Stimulated activated memory B cell treated with anti-CD40 and anti-IgM and Interleukin-4, amounts not matched to agents 10 μg/mL and 1 μg/mL and 100 μg/mL, for 72 hours (primary cell): ENCODE data around the gene SYNDIG1.

ENCODE experiments used
- ATAC-seq: fragments of 150-1000 bp; cut with Tn5 transposase; 2 replicates; pipeline ENCODE4 v1.10.0; 2021
- H3K27ac Mint-ChIP-seq: one replicate; pipeline ENCODE4 v1.8.0; 2022; ENCODE audit warnings: mild to moderate bottlenecking, mixed read lengths
- H3K27me3 Mint-ChIP-seq: one replicate; pipeline ENCODE4 v1.8.0; 2022; ENCODE audit warnings: mixed read lengths
- H3K36me3 Mint-ChIP-seq: one replicate; pipeline ENCODE4 v1.8.0; 2022; ENCODE audit warnings: mixed read lengths
- H3K4me1 Mint-ChIP-seq: one replicate; pipeline ENCODE4 v1.8.0; 2022; ENCODE audit warnings: mixed read lengths
- H3K4me3 Mint-ChIP-seq: one replicate; pipeline ENCODE4 v1.8.0; 2022; ENCODE audit warnings: mild to moderate bottlenecking, moderate library complexity, mixed read lengths
- H3K9me3 Mint-ChIP-seq: one replicate; pipeline ENCODE4 v1.8.0; 2022; ENCODE audit warnings: mixed read lengths

Gene SYNDIG1

GRCh38 chr20:24701027-24701426 is 231.6 kb downstream of the SYNDIG1 start:
- Mint-ChIP-seq H3K9me3 (no peaks in the 10 kb centered on the region), H3K36me3 (no peaks in the 10 kb centered on the region), H3K27ac (no peak overlapping the region), H3K4me3 (no peak overlapping the region), H3K27me3 (no peaks in the 10 kb centered on the region), H3K4me1 (peaks cover 11% of the 10 kb centered on the region)
- ATAC-seq = no peak

GRCh38 chr20:24701668-24702067 is 232.2 kb downstream of the SYNDIG1 start:
- Mint-ChIP-seq H3K4me1 (peaks cover 11% of the 10 kb centered on the region), H3K27ac (no peak overlapping the region), H3K9me3 (no peaks in the 10 kb centered on the region), H3K4me3 (no peak overlapping the region), H3K36me3 (no peaks in the 10 kb centered on the region), H3K27me3 (no peaks in the 10 kb centered on the region)
- ATAC-seq = no peak

- no peak for ATAC-seq
- Mint-ChIP-seq H3K9me3 (no peaks in the 10 kb centered on the region), H3K27me3 (no peaks in the 10 kb centered on the region), H3K36me3 (no peaks in the 10 kb centered on the region), H3K27ac (no peak overlapping the region), H3K4me1 (peaks cover 11% of the 10 kb centered on the region), H3K4me3 (no peak overlapping the region)
These were observed 233.3 kb downstream of the SYNDIG1 start for GRCh38 chr20:24702501-24703283.

GRCh38 chr20:24703284-24703610 is 233.8 kb downstream of the SYNDIG1 start:
- no peaks in the 10 kb centered on the region for H3K27me3 Mint-ChIP-seq
- H3K4me1 Mint-ChIP-seq = peaks cover 7% of the 10 kb centered on the region
- no peak overlapping the region for H3K4me3 Mint-ChIP-seq
- no peaks in the 10 kb centered on the region for H3K9me3 Mint-ChIP-seq
- no peak overlapping the region for H3K27ac Mint-ChIP-seq
- no peak for ATAC-seq
- H3K36me3 Mint-ChIP-seq = no peaks in the 10 kb centered on the region

- Mint-ChIP-seq H3K27me3 (no peaks in the 10 kb centered on the region), H3K36me3 (no peaks in the 10 kb centered on the region), H3K4me3 (no peak overlapping the region), H3K27ac (no peak overlapping the region), H3K4me1 (no peaks in the 10 kb centered on the region), H3K9me3 (no peaks in the 10 kb centered on the region)
- ATAC-seq = no peak
These were observed 235.5 kb downstream of the SYNDIG1 start for GRCh38 chr20:24704899-24705298.

- Mint-ChIP-seq H3K9me3 (no peaks in the 10 kb centered on the region), H3K36me3 (no peaks in the 10 kb centered on the region)
These were observed 236.1 kb downstream of the SYNDIG1 start for GRCh38 chr20:24705486-24705885.

GRCh38 chr20:24708411-24709295 is 239.2 kb downstream of the SYNDIG1 start:
- Mint-ChIP-seq H3K27ac (no peak overlapping the region), H3K9me3 (peaks cover 8% of the 10 kb centered on the region), H3K4me3 (no peak overlapping the region), H3K4me1 (no peaks in the 10 kb centered on the region), H3K36me3 (no peaks in the 10 kb centered on the region), H3K27me3 (no peaks in the 10 kb centered on the region)
- peak; percentile 25 for ATAC-seq

More at GRCh38 chr20:24705486-24705885, 236.1 kb downstream of the SYNDIG1 start:
- Mint-ChIP-seq H3K4me1 (no peaks in the 10 kb centered on the region), H3K27me3 (no peaks in the 10 kb centered on the region), H3K27ac (no peak overlapping the region), H3K4me3 (no peak overlapping the region)
- no peak for ATAC-seq
